OCI-LY1 (cell line): Measurements from ENCODE around the gene PIAS1.
"Not testable (repeated sequence)": the region's sequence is repeated elsewhere in the genome, so short reads cannot be mapped to it uniquely, and the experiment has no call there.

ENCODE experiments used
- H2AFZ ChIP-seq: fragments of 200-600 bp; sonication (generic), shearing (Covaris generic); 2 replicates; pipeline ENCODE4 v1.6.0; 2014; ENCODE audit warnings: antibody characterized with exemption, mild to moderate bottlenecking, low read length
- H3F3A ChIP-seq: fragments of 200-600 bp; sonication (generic), shearing (Covaris generic); 2 replicates; pipeline ENCODE4 v1.6.0; 2014; ENCODE audit warnings: mild to moderate bottlenecking, antibody characterized with exemption, low read length, moderate library complexity; ENCODE audit not compliant: insufficient read depth
- H3K27ac ChIP-seq: fragments of 200-600 bp; sonication (generic); 2 replicates; pipeline ENCODE4 v1.5.1; 2014; ENCODE audit warnings: low read length, mixed run types, mild to moderate bottlenecking, low read depth; ENCODE audit not compliant: poor library complexity, severe bottlenecking
- H3K27me3 ChIP-seq: fragments of 200-600 bp; sonication (generic); 2 replicates; pipeline ENCODE4 v1.6.0; 2014; ENCODE audit warnings: antibody characterized with exemption, mild to moderate bottlenecking, low read length, moderate library complexity; ENCODE audit not compliant: insufficient read depth
- H3K36me3 ChIP-seq: fragments of 200-600 bp; sonication (generic); 2 replicates; pipeline ENCODE4 v1.6.1; 2014; ENCODE audit warnings: mild to moderate bottlenecking, antibody characterized with exemption, low read length, moderate library complexity, mixed read lengths; ENCODE audit not compliant: insufficient read depth
- H3K4me1 ChIP-seq: fragments of 200-600 bp; sonication (generic); 2 replicates; pipeline ENCODE4 v1.5.1; 2014; ENCODE audit warnings: mild to moderate bottlenecking, low read length, moderate library complexity; ENCODE audit not compliant: insufficient read depth, severe bottlenecking
- H3K4me2 ChIP-seq: fragments of 200-600 bp; sonication (generic), shearing (Covaris generic); 2 replicates; pipeline ENCODE4 v1.6.1; 2014; ENCODE audit warnings: low read length
- H3K4me3 ChIP-seq: fragments of 200-600 bp; sonication (generic); 2 replicates; pipeline ENCODE4 v1.5.1; 2014; ENCODE audit warnings: low read length, low read depth, mild to moderate bottlenecking, mixed read lengths; ENCODE audit not compliant: poor library complexity, severe bottlenecking
- H3K79me2 ChIP-seq: fragments of 200-600 bp; shearing (Covaris generic); 2 replicates; pipeline ENCODE4 v1.6.1; 2016; ENCODE audit warnings: mixed run types, low read length, mixed read lengths; ENCODE audit not compliant: insufficient read depth
- H3K9ac ChIP-seq: fragments of 200-600 bp; sonication (generic), shearing (Covaris generic); 2 replicates; pipeline ENCODE4 v1.6.1; 2014; ENCODE audit warnings: mild to moderate bottlenecking, low read length, mixed read lengths
- H3K9me2 ChIP-seq: fragments of 200-600 bp; sonication (generic), shearing (Covaris generic); 2 replicates; pipeline ENCODE4 v1.6.1; 2014; ENCODE audit warnings: low read depth, mild to moderate bottlenecking, low read length, mixed read lengths
- H3K9me3 ChIP-seq: fragments of 200-600 bp; shearing (Covaris generic); 2 replicates; pipeline ENCODE4 v1.6.1; 2014; ENCODE audit warnings: low read length, mixed read lengths
- H4K20me1 ChIP-seq: fragments of 200-600 bp; sonication (generic), shearing (Covaris generic); 2 replicates; pipeline ENCODE4 v1.6.0; 2016; ENCODE audit warnings: mild to moderate bottlenecking, low read length; ENCODE audit not compliant: insufficient read depth
- CTCF ChIP-seq: fragments of 200-600 bp; sonication (generic), shearing (Covaris generic); IDR thresholded peaks from 2 replicates; pipeline ENCODE4 v1.5.1; 2017; ENCODE audit warnings: mild to moderate bottlenecking, antibody characterized with exemption, low read length, moderate library complexity, mixed read lengths
- EZH2 ChIP-seq: fragments of 200-600 bp; sonication (generic), shearing (Covaris generic); IDR thresholded peaks from 2 replicates; pipeline ENCODE4 v1.8.0; 2017; ENCODE audit warnings: borderline replicate concordance, mixed run types, mild to moderate bottlenecking, antibody characterized with exemption, low read length, moderate library complexity, mixed read lengths

PIAS1 gene

GRCh38 chr15:68220967-68221366 lies 166.9 kb downstream of the PIAS1 start:
- H3F3A ChIP-seq, result no peaks in the 10 kb centered on the region
- H3K27ac ChIP-seq, result no peak overlapping the region
- H3K79me2 ChIP-seq, result peaks cover 47% of the 10 kb centered on the region
- no peaks in the 10 kb centered on the region for H3K9me3 ChIP-seq
- H3K4me1 ChIP-seq, result peaks cover 15% of the 10 kb centered on the region
- no peak overlapping the region for H3K4me2 ChIP-seq
- H4K20me1 ChIP-seq, result no peaks in the 10 kb centered on the region
- H3K27me3 ChIP-seq, result no peaks in the 10 kb centered on the region
- peaks cover 53% of the 10 kb centered on the region for H3K36me3 ChIP-seq
- no peak for TF ChIP-seq EZH2
- no peak overlapping the region for H3K9ac ChIP-seq
- H3K4me3 ChIP-seq, result no peak overlapping the region
- no peak overlapping the region for H2AFZ ChIP-seq
- no peaks in the 10 kb centered on the region for H3K9me2 ChIP-seq

GRCh38 chr15:68221530-68222431 lies 167.7 kb downstream of the PIAS1 start:
- not testable (repeated sequence) for H3K27me3 ChIP-seq, H3K9me3 ChIP-seq, H3F3A ChIP-seq, H2AFZ ChIP-seq, H3K9ac ChIP-seq, H4K20me1 ChIP-seq, H3K9me2 ChIP-seq, H3K27ac ChIP-seq, H3K4me2 ChIP-seq, H3K4me3 ChIP-seq
- H3K36me3 ChIP-seq, result peaks cover 45% of the 10 kb centered on the region
- H3K79me2 ChIP-seq, result peaks cover 52% of the 10 kb centered on the region
- peaks cover 17% of the 10 kb centered on the region for H3K4me1 ChIP-seq

GRCh38 chr15:68222432-68222743 lies 168.3 kb downstream of the PIAS1 start:
- not testable (repeated sequence) for H4K20me1 ChIP-seq, H3F3A ChIP-seq, H2AFZ ChIP-seq, H3K27ac ChIP-seq, H3K9ac ChIP-seq, H3K9me3 ChIP-seq, H3K9me2 ChIP-seq, H3K4me3 ChIP-seq, H3K4me2 ChIP-seq, H3K27me3 ChIP-seq
- peaks cover 39% of the 10 kb centered on the region for H3K36me3 ChIP-seq
- H3K79me2 ChIP-seq, result peaks cover 55% of the 10 kb centered on the region
- H3K4me1 ChIP-seq, result peaks cover 23% of the 10 kb centered on the region

- H3K4me3 ChIP-seq, result no peak overlapping the region
- TF ChIP-seq EZH2 (no peak), CTCF (no peak)
- no peaks in the 10 kb centered on the region for H3K27me3 ChIP-seq
- H2AFZ ChIP-seq, result no peak overlapping the region
- H3K36me3 ChIP-seq, result peaks cover 31% of the 10 kb centered on the region
- H3K9me2 ChIP-seq, result no peaks in the 10 kb centered on the region
- peaks cover 31% of the 10 kb centered on the region for H3K4me1 ChIP-seq
- H3K4me2 ChIP-seq, result no peak overlapping the region
- H3K9ac ChIP-seq, result no peak overlapping the region
- no peaks in the 10 kb centered on the region for H3K9me3 ChIP-seq
- H3F3A ChIP-seq, result no peaks in the 10 kb centered on the region
- H3K79me2 ChIP-seq, result peaks cover 56% of the 10 kb centered on the region
- H3K27ac ChIP-seq, result no peak overlapping the region
- no peaks in the 10 kb centered on the region for H4K20me1 ChIP-seq
Observed at GRCh38 chr15:68223171-68223570, 169.1 kb downstream of the PIAS1 start.
